HG03432 (cell line): ENCODE measurements around the gene CLEC18B.
"Not testable (repeated sequence)": the region's sequence is repeated elsewhere in the genome, so short reads cannot be mapped to it uniquely, and the experiment has no call there.

Experiments
- ATAC-seq: cut with Tn5 transposase; IDR thresholded peaks from one replicate; pipeline ENCODE4 v1.9.1; 2021; ENCODE audit warnings: mild to moderate bottlenecking, moderate library complexity; ENCODE audit not compliant: unreplicated experiment

The CLEC18B gene

GRCh38 chr16:74361646-74362610 is 59.4 kb downstream of the CLEC18B start:
- ATAC-seq, result not testable (repeated sequence)
